Testis (tissue), 3 donors: ENCODE results near the gene CLIP1. TPM values are rescaled to one million over a fixed set of nuclear protein-coding genes. Genes with fewer than 3 reads are reported as not detected.
A peak's percentile ranks its signal among the peaks of the same experiment; 100 is the strongest.
"Not testable (repeated sequence)": the region's sequence is repeated elsewhere in the genome, so short reads cannot be mapped to it uniquely, and the experiment has no call there.

ENCODE experiments used
- DNase-seq: peaks from one replicate; pipeline ENCODE4 v3.0.0-alpha.2; 2019
- H3K27ac ChIP-seq, 2 donors: fragments of 200-600 bp; sonication (generic); one replicate each; pipeline ENCODE4 v1.5.1; 2019
- H3K27me3 ChIP-seq: fragments of 200-600 bp; sonication (generic); one replicate; pipeline ENCODE4 v1.5.1; 2019
- H3K36me3 ChIP-seq: fragments of 200-600 bp; sonication (generic); one replicate; pipeline ENCODE4 v1.5.1; 2017; ENCODE audit warnings: low read depth; ENCODE audit errors: missing control alignments
- H3K4me1 ChIP-seq: fragments of 200-600 bp; sonication (generic); one replicate; pipeline ENCODE4 v1.5.1; 2019
- H3K4me3 ChIP-seq, 2 donors: fragments of 200-600 bp; sonication (generic); one replicate each; pipeline ENCODE4 v1.5.1; 2017 to 2019
- H3K9me3 ChIP-seq: fragments of 200-600 bp; sonication (generic); one replicate; pipeline ENCODE4 v1.5.1; 2017
- POLR2A ChIP-seq: fragments of 450-650 bp; IDR thresholded peaks from one replicate; pipeline ENCODE4 v1.6.1; 2017; ENCODE audit warnings: antibody characterized with exemption, mild to moderate bottlenecking, moderate library complexity
- WGBS, 2 donors: methylation state at CpG; one replicate each; pipeline ENCODE4 v1.1.5; 2018; 5-methylcytosine and 5-hydroxymethylcytosine counted together
- intact Hi-C: fragments of 100-400 bp; cut with DNase I; formaldehyde crosslinking; loops from one replicate; pipeline ENCODE4 v1.15.1; 2023; ENCODE audit warnings: low total_unique reads
- polyA plus RNA-seq: library from polyadenylated mRNA; stranded (reverse); fragments of 350-450 nt; fragmentation: Illumina TruSeq; extraction: RNeasy Lipid Tissue Mini Kit (QIAGEN cat#74804); gene quantifications from one replicate; pipeline ENCODE4 v1.2.3, GENCODE V29; 2014; ENCODE audit warnings: low read depth, low replicate concordance; ENCODE audit not compliant: insufficient read depth
- total RNA-seq, 2 donors: library from RNA; depleted of rRNA; stranded (reverse); fragments of >200 nt; gene quantifications; one replicate each; pipeline ENCODE4 v1.2.3, GENCODE V29; 2016
- TF ChIP-seq, protein P1 (sequence below), 3 experiments: fragments of 450-650 bp in 2 of 3; fragments of 200-600 bp in 1 of 3; sonication (generic) in 1 of 3; IDR thresholded peaks; one replicate each; pipeline ENCODE4 v1.5.1; 2016 to 2019; ENCODE audit warnings: antibody characterized with exemption in 3 of 3, mild to moderate bottlenecking in 2 of 3, moderate library complexity in 1 of 3

The CLIP1 gene
- total and polyA plus RNA-seq, 3 donors from 2014 or later, result 25.1 to 66.5 (median 51.9) TPM

DNA sequence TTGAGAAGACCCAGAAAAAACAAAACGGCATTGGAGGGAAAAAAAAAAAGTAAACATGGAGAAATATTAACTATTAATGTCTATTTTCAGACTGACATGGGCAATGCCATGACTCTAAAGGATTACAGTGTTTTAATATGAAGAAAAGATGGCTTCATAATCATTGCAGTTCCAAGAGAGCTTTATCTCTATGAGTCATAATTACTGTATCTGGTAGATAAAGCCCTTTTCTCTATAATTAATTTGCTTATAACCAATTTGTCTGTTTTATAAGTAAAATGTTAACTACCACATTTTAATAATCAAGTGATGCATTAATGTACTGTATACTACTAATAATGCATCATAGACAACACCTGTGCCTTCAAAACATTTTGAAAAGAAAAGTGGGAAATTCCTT, 59.7 kb downstream of the CLIP1 start:
- H3K27ac ChIP-seq, result no peak overlapping the region
- no peak overlapping the region for H3K4me3 ChIP-seq
- peaks cover 5% of the 10 kb centered on the region for H3K4me1 ChIP-seq
- H3K27me3 ChIP-seq, result no peaks in the 10 kb centered on the region
- intact Hi-C loops, result no loop called here
- H3K36me3 ChIP-seq, result no peaks in the 10 kb centered on the region
- H3K9me3 ChIP-seq, result no peaks in the 10 kb centered on the region
- TF ChIP-seq, protein P1, sequence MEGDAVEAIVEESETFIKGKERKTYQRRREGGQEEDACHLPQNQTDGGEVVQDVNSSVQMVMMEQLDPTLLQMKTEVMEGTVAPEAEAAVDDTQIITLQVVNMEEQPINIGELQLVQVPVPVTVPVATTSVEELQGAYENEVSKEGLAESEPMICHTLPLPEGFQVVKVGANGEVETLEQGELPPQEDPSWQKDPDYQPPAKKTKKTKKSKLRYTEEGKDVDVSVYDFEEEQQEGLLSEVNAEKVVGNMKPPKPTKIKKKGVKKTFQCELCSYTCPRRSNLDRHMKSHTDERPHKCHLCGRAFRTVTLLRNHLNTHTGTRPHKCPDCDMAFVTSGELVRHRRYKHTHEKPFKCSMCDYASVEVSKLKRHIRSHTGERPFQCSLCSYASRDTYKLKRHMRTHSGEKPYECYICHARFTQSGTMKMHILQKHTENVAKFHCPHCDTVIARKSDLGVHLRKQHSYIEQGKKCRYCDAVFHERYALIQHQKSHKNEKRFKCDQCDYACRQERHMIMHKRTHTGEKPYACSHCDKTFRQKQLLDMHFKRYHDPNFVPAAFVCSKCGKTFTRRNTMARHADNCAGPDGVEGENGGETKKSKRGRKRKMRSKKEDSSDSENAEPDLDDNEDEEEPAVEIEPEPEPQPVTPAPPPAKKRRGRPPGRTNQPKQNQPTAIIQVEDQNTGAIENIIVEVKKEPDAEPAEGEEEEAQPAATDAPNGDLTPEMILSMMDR (IDR thresholded peaks at IDR 0.05), result no peak
- no peak for TF ChIP-seq POLR2A
- no peak for DNase-seq
- WGBS, 2 donors, result 72 to 74% methylated on average over 1 of the region's 1 CpG

DNA sequence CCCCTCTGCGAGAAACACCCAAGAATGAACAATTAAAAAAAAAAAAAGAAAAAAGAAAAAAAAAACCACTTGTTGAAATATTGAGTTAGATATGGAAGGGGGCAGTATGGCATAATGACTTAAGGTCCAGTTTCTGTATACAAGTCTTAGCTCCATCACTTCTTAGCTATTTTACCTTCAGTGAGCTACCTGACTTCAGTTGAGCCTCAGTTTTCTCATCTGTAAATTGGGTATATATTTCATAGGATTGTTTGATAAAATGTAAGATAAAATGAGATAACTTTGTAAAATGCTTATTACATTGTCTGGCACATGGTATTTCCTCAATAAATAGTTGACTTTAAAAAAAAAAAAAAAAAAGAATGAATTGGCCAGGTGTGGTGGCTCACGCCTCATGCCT, 64.1 kb downstream of the CLIP1 start:
- H3K4me1 ChIP-seq, intact Hi-C loops: not testable (repeated sequence)

DNA sequence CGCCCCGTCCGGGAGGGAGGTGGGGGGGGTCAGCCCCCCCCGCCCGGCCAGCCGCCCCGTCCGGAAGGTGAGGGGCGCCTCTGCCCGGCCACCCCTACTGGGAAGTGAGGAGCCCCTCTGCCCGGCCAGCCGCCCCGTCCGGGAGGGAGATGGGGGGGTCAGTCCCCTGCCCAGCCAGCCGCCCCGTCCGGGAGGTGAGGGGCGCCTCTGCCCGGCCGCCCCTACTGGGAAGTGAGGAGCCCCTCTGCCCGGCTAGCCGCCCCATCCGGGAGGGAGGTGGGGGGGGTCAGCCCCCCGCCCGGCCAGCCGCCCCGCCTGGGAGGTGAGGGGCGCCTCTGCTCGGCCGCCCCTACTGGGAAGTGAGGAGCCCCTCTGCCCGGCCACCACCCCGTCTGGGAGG, 64.9 kb downstream of the CLIP1 start:
- intact Hi-C loops, H3K36me3 ChIP-seq, H3K4me3 ChIP-seq, H3K27ac ChIP-seq, H3K9me3 ChIP-seq, DNase-seq, H3K4me1 ChIP-seq, H3K27me3 ChIP-seq: not testable (repeated sequence)
- 93% methylated on average over 19 of the region's 32 CpGs; no CpG with 5 or more reads in 1 of the 2 donors for WGBS, 2 donors

More for the DNA sequence above, 64.1 kb downstream of the CLIP1 start:
- not testable (repeated sequence) for H3K36me3 ChIP-seq, H3K27me3 ChIP-seq, DNase-seq, H3K4me3 ChIP-seq, H3K27ac ChIP-seq, H3K9me3 ChIP-seq
- 74 to 98% methylated on average over 2 of the region's 2 CpGs for WGBS, 2 donors

DNA sequence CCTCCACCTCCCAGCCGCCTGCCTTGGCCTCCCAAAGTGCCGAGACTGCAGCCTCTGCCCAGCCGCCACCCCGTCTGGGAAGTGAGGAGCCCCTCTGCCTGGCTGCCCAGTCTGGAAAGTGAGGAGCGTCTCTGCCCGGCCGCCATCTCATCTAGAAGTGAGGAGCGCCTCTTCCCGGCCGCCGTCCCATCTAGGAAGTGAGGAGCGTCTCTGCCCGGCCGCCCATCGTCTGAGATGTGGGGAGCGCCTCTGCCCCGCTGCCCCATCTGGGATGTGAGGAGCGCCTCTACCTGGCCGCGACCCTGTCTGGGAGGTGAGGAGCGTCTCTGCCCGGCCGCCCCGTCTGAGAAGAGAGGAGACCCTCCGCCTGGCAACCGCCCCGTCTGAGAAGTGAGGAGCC, 65.5 kb downstream of the CLIP1 start:
- H3K4me3 ChIP-seq, H3K36me3 ChIP-seq, H3K9me3 ChIP-seq, H3K27me3 ChIP-seq, H3K4me1 ChIP-seq, H3K27ac ChIP-seq, DNase-seq, intact Hi-C loops: not testable (repeated sequence)
- WGBS, 2 donors, result 83% methylated on average over 13 of the region's 27 CpGs; no CpG with 5 or more reads in 1 of the 2 donors

DNA sequence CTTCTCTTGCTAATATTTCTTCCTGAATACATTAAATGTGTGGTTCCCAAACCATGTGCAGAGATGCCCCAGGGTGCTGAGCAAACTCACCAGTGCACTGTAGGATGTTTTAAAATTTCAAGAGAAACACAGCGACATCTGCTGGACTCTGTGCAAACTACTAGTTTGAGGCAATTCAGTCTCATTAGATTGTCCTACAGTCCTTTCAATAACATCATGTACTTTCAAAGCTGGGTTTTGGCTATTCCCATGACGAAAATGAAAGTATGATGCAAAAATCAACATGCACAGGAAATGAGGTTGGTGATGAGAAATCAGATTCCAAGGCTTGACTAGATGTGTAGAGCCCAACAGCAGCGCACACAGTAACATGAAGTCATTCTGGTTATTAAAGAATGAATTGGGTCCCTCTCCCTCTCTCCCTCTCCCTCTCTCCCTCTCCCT, 66.3 kb downstream of the CLIP1 start:
- Histone ChIP-seq H3K9me3 (no peaks in the 10 kb centered on the region), H3K4me1 (no peaks in the 10 kb centered on the region), H3K27ac (no peak overlapping the region), H3K4me3 (no peak overlapping the region), H3K27me3 (no peaks in the 10 kb centered on the region), H3K36me3 (no peaks in the 10 kb centered on the region)
- 32 to 37% methylated on average over 3 of the region's 3 CpGs for WGBS, 2 donors
- intact Hi-C loops, result no loop called here
- TF ChIP-seq POLR2A, result no peak
- TF ChIP-seq, protein P1 (IDR thresholded peaks at IDR 0.05), result peak; percentile 57 to 75 (median 71)
- DNase-seq, result peak; percentile 78

DNA sequence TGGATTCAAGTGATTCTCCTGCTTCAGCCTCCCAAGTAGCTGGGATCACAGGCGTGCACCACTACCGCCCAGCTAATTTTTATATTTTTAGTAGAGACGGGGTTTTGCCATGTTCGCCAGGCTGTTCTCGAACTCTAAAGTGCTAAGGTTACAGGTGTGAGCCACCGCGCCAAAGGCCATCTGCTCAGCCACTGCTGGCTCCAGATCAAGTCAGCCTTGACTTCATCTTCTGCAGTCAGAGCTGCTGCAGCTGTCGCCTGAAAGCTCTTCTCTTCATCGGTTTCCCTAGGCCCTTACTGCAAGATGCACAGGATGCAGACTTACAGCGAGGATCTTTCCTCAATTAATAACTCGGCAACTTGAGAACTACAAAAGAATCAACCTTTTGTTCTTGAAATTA, 66.8 kb downstream of the CLIP1 start:
- no peaks in the 10 kb centered on the region for H3K9me3 ChIP-seq
- no peak overlapping the region for H3K27ac ChIP-seq
- 69 to 71% methylated on average over 11 of the region's 11 CpGs for WGBS, 2 donors
- intact Hi-C loops, result no loop called here
- H3K4me1 ChIP-seq, result no peaks in the 10 kb centered on the region
- TF ChIP-seq, protein P1 (IDR thresholded peaks at IDR 0.05), result no peak
- TF ChIP-seq POLR2A, result no peak
- DNase-seq, result no peak
- no peaks in the 10 kb centered on the region for H3K36me3 ChIP-seq
- no peak overlapping the region for H3K4me3 ChIP-seq
- no peaks in the 10 kb centered on the region for H3K27me3 ChIP-seq
